Fibroblast of peridontal ligament (primary cell): ENCODE data around the gene RANBP17.

Experiments
- DNase-seq: peaks from one replicate; pipeline ENCODE4 v3.0.0-alpha.2; 2010; ENCODE audit errors: extremely low read depth

The RANBP17 gene

GRCh38 chr5:171316258-171317121 is 454.7 kb downstream of the RANBP17 start:
- no peak for DNase-seq

DNA sequence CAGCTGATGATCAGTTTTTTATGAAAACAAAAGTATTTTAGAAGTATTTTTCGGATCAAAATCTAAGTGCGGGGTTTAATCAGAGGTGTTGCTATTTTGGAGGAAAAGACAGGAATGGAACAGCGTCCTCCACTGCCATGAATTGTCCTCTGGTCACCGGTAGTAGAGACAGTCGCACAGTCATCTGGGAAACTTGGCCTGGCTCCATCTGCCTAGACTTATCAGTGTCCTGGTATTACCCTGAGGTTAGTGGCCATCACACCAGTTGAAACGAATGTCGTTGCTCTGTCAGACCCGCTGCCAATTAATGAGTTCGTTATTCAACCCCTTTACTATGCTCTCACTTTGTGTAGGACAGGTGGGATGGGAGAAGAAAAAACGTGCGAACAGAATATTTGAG is 455.4 kb downstream of the RANBP17 start:
- DNase-seq, result no peak

DNA sequence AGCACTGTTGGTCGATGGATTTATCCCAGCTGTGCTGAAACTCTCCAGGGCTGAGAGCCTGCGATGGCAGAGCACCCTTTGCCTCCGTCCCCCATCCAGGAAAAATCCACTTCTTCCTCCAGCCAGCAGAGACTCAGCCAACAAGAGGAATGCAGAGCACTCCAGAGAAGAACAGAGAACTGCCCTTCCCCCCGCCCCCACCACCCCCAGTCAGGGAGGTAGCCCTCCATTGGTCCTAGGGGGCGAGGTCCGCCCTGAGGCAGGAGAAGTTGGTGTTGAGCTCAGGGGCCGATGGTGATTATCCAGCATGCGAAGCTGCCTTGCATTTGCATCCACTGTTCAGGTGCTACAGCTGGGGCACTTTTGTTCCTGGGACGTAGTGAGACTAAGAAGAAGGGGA is 456.2 kb downstream of the RANBP17 start:
- no peak for DNase-seq

GRCh38 chr5:171321447-171321846 is 459.6 kb downstream of the RANBP17 start:
- no peak for DNase-seq

DNA sequence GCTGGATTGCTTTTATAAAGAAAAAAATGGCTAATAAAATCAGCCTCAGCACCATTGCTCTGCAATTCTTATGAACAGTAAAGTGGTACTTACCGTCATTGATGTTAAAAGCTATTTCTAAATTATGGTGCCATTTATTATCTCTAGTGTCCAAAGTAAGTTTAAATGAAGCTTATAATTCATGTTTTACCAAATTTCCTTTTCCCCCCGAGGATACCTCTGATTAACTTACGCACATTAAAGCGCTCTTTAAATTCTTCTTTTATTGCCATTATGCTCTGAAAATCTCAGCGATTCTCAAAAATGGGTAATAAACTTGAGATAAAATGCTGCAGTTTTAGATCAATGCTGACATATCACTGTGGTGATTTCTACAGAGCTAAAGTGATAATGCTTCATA is 460.7 kb downstream of the RANBP17 start:
- no peak for DNase-seq

DNA sequence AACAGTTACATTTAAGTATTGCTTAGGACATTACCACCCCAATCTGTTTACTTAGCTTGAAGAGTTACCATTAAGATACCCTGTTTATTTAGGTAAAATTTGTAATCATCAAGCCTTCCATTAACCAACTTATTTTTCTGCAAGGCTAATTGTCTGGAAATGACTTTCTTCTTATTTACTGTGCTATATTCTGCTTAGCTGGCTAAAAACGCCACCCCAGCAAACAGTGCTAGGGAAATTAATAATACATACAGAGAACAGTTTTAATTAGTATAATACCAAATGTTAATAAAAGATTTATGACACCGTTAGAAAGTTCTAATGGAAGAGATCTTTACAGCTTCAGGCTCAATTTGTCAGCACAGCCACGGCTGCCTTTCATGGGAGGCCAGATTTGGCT is 461.2 kb downstream of the RANBP17 start:
- DNase-seq, result no peak

DNA sequence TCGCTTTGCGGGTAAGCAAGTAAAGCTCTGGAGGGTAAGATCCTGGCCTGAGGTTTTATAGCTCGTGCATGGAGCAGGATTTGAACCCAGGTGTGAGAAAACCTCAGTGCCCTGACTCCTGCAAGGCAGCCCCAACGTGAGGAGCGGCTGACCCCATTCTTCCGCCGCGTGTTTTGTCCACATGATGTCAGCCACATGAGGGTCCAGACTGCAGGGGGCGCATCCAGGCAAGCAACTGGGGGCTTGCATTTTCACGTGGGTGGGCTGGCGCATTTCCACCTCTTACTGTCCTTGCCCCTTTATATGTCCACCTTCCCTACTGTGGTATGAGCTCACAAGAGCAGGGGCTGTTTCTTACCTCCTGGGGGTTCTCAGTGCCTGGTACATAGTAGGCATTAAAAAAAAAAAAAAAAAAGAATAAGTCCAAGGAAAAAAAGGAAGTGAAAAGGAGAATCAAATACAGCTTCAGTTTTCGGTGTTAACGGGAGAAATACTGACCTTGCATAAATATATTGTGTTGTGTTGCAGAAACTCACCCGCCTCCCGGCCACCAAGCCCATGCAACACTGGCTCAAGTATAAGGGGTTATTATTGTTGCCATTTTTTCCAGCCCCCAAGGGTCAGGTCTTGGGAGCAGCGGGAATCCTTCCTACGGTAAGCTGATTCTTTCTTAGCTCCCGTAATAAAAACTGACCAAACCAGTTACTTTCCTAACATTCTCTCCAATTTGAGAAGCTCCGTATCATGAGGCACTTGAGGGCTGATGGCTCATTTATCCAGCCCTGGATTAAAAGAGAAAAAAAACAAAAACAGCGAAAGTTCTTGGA is 462.2 kb downstream of the RANBP17 start:
- no peak for DNase-seq

DNA sequence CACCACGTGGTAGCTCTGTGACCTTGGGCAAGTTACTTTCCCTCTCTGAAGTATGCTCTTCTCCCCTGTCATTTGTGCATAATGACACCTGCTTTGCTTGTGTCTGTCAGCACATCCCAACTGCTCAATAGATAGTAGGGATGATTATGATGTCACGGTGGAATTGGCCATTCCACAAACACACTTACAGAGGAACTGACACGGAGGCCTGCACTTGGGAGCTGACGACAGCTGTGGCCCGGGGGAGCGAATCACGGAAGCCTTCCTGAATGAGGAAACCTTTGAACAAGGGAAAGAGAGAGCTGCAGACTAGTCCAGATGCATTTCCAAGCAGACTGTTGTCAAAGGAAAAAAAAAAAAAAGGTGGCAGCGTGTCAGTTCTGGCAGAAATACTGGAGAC is 468.2 kb downstream of the RANBP17 start:
- no peak for DNase-seq

- DNase-seq, result no peak
These were observed 473.8 kb downstream of the RANBP17 start for GRCh38 chr5:171335616-171336015.

- DNase-seq, result peak; percentile 70
These were observed 474.8 kb downstream of the RANBP17 start for GRCh38 chr5:171336521-171337209.

- no peak for DNase-seq
These were observed 475.4 kb downstream of the RANBP17 start for GRCh38 chr5:171337210-171337569.

DNA sequence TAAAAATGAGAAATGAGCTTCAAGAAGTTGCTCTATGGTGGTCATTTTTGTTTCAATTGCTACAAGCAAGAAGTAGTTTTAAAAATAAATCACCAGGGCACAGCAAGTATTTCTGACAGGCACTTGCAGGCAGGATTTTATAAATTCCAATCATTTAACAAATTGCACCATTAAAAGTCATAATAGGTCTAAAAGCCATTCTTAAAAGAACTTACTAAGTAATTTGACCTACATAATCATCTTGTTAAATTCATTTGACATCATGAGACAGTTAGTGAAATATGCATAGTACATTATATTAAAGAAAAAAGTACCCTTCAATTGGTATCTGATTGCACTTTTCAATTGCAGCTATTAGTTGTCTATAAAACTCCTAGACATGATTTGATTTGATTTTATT is 478.2 kb downstream of the RANBP17 start:
- no peak for DNase-seq

GRCh38 chr5:171340491-171340890 is 478.7 kb downstream of the RANBP17 start:
- no peak for DNase-seq

GRCh38 chr5:171342362-171343111 is 480.7 kb downstream of the RANBP17 start:
- peak; percentile 82 for DNase-seq

- DNase-seq, result no peak
These were observed 483.3 kb downstream of the RANBP17 start for GRCh38 chr5:171344936-171345608.
